SKM-1 treated with dmso at 0.1 percent for 144 hours (cell line): Measurements from ENCODE around the gene DUSP11.
"Not testable (repeated sequence)": the region's sequence is repeated elsewhere in the genome, so short reads cannot be mapped to it uniquely, and the experiment has no call there.

Source experiments
- DNase-seq: peaks from one replicate; lab custom pipeline; 2025; ENCODE audit not compliant: unreplicated experiment; lab: John Stamatoyannopoulos, UW

Gene DUSP11

DNA sequence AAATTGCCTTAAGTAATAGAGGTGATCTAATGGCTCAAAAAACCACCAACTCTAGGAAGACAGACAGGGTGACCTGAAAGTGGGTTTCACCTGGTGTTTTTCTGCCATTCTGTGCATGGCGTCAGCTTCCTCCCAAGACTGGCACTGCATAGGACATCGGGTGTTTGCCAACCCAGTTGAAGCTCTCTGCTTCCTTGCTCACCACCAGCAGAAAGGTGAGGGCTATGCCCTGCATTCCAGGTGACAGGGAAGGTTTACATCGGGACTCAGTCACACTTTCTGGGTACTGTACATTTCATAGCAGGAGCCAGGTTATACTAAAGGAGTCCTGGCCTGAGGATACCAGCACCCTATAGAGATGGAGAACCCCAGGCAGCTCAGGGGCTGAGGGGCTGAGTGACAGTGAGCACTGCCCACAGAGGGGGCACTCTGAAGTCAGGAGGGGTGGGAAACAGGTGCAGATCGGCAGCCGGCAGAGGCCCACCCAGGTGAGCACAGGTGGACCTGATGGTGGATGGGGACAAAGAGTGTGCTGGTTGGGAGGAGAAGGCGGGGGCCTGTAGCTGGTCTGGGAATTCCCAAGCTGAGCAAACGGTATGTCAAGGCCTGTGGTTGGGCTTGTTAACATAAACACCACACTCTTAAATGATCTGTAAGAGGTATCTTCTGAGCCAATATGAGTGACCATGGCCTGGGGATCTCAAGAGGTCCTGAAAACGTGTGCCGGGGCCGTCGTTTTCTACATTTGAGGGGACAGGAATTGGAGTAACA lies 60.9 kb downstream of the DUSP11 start:
- no peak for DNase-seq

DNA sequence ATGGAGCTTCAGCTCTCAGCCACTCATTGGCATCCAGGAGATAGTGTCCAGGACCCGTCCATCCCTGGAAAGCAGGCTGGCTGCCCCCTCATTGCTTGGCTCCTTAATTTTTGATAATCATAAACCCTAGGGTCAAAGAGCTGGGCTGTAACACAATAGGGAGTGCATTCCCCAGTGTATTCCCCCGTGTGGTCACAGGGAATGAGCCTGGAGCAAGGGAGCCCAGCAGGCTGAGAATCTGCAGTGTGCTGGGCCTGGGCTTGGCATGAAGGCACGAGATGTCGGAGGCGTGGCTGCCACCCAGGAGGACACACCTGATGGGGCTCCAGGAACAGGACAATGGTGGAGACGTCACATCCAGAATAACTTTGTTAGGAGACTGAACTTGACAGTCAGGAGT lies 61.5 kb downstream of the DUSP11 start:
- DNase-seq, result no peak

DNA sequence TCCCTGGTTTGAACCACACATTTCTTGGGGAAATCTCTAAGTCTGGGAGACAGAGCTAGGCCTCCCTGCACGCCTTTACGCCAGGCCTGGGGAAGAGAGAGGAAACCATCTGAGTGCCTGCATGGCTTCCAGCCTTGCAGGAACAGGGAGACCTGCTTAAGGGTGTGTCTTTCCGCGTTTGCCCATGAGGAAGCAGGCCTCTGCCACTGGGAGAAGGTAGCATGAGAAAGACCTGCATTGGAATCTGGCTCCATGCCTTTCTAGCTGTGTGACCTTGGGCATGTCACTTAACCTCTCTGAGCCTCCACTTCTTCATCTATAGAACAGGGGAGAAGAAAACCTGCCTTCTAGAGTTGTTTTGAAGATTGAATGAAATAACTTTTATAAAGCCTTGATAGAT lies 62.2 kb downstream of the DUSP11 start:
- DNase-seq, result not testable (repeated sequence)

DNA sequence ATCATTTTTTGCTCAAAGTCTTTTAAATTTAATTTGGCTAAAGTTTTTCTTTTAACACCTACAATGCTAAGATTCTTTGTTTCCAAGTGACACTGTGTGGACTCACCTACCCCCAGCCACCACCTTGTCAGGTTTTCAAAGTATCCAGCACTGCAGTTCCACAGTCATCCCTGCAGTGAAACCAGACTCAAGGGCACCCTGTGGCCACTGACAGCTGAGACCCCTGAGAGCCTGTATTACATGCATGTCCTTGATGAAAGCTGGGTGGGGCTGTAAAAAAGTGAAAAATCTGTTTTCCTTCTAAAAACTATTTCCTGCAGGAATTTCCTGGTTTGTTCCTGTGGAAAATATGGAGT lies 62.7 kb downstream of the DUSP11 start:
- no peak for DNase-seq

DNA sequence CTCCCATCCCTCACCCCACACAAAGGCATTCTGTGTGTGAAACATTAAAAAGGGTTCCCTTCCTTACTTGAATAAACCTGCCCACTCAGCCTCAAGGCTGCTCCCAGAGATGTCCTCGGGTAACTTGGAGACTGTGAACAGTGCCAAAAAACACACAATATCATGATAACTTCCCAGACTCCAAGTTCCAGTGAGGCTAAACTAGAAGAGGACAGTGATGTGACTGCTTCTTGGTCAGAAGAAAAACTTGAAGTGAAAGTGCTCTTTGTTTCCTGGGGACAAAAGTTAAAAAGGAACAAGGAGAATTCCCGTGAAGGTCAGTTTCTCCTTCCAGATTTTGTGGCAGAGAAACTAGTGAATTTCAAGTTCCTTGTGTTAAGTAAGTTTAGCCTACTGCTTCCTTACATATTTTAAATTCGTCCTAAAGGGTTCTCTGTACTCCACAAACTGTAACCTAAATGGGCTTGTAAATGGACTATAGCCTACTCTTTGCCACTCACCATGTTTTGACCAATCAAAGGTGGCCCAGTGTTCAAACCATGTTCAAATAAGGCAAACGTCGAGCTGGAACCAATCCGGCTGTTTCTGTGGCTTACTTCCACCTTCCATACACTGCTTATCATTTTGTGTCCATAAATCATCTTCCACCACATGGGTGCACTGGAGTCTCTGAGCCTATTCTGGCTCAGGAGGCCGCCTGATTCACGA lies 63.2 kb downstream of the DUSP11 start:
- DNase-seq, result no peak

DNA sequence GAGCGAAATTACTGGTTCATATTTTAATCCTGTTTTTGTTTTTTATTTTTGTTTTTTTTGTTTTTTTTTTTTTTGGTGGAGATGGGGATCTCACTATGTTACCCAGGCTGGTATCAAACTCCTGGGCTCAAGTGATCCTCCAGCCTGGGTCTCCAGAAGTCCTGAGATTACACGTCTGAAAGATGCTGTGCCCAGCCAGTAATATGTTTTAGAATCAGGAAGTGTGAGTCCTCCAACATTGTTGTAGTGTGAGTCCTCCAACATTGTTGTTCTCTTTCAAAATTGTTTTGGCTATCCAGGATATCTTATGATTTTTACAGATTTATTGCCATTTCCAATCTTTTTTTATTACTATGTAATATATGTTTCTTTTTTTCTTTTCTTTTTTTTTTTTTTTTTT lies 65.8 kb downstream of the DUSP11 start:
- no peak for DNase-seq
